HEK293T (cell line): ENCODE measurements around the gene TUBA3E.

Experiments
- ARNT ChIP-seq: fragments of 450-650 bp; IDR thresholded peaks from 2 replicates; pipeline ENCODE4 v1.6.1; 2017; ENCODE audit warnings: mild to moderate bottlenecking
- BHLHE40 ChIP-seq: fragments of 450-650 bp; IDR thresholded peaks from 2 replicates; pipeline ENCODE4 v1.6.1; 2016; ENCODE audit warnings: mild to moderate bottlenecking, moderate library complexity, borderline replicate concordance
- ELF4 ChIP-seq: fragments of 450-650 bp; IDR thresholded peaks from 2 replicates; pipeline ENCODE4 v1.6.1; 2017; ENCODE audit warnings: antibody characterized with exemption
- HDGF ChIP-seq: fragments of 450-650 bp; IDR thresholded peaks from 2 replicates; pipeline ENCODE4 v1.6.1; 2017; ENCODE audit warnings: antibody characterized with exemption, borderline replicate concordance
- NFRKB ChIP-seq: fragments of 450-650 bp; IDR thresholded peaks from 2 replicates; pipeline ENCODE4 v1.6.1; 2016; ENCODE audit warnings: mild to moderate bottlenecking, moderate library complexity
- SP1 ChIP-seq: fragments of 450-650 bp; IDR thresholded peaks from 2 replicates; pipeline ENCODE4 v1.6.1; 2017
- TARDBP ChIP-seq: fragments of 450-650 bp; IDR thresholded peaks from 2 replicates; pipeline ENCODE4 v1.6.1; 2016
- ZNF384 ChIP-seq: fragments of 450-650 bp; IDR thresholded peaks from 2 replicates; pipeline ENCODE4 v1.6.1; 2016

GRCh38 chr2:130156624-130157004 lies 41.6 kb downstream of the TUBA3E start:
- no peak for TF ChIP-seq HDGF
- no peak for TF ChIP-seq TARDBP
- TF ChIP-seq ELF4: no peak
- TF ChIP-seq ZNF384: no peak
- no peak for TF ChIP-seq ARNT
- TF ChIP-seq BHLHE40: no peak
- no peak for TF ChIP-seq SP1
- TF ChIP-seq NFRKB: no peak
